GM19025 (cell line): ENCODE data around the gene TENM4.
"Not testable (repeated sequence)": the region's sequence is repeated elsewhere in the genome, so short reads cannot be mapped to it uniquely, and the experiment has no call there.

ENCODE experiments used
- ATAC-seq: cut with Tn5 transposase; IDR thresholded peaks from one replicate; pipeline ENCODE4 v1.9.1; 2021; ENCODE audit warnings: mild to moderate bottlenecking, low read depth, moderate library complexity; ENCODE audit not compliant: unreplicated experiment

The TENM4 gene

GRCh38 chr11:79192836-79193235 lies 248.0 kb downstream of the TENM4 start:
- ATAC-seq: no peak

- ATAC-seq: not testable (repeated sequence)
Measured at GRCh38 chr11:79191716-79192115, 249.1 kb downstream of the TENM4 start.

GRCh38 chr11:79190553-79190952 lies 250.3 kb downstream of the TENM4 start:
- not testable (repeated sequence) for ATAC-seq

- no peak for ATAC-seq
Measured at GRCh38 chr11:79189601-79190000, 251.2 kb downstream of the TENM4 start.

GRCh38 chr11:79189055-79189454 lies 251.8 kb downstream of the TENM4 start:
- ATAC-seq: no peak

DNA sequence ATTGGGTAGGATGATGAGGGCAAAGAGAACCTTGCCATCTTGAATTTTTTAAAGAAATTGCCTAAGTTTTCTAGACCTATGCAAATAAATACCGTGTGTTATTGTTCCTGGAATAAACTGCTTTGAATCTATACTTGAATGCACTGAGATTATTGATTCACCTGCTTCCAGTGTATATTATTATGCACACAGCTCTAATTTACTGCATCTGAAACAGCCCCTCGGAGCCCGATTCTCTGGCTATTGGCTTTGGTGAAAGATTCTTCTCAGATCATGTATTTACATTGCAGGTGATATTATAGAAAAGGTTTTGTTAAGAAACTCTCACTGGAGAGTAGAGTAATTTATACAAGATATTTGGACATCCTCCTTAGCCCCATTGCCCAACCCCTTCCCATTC lies 254.2 kb downstream of the TENM4 start:
- ATAC-seq: no peak

- ATAC-seq: no peak
Measured at GRCh38 chr11:79185351-79185750, 255.5 kb downstream of the TENM4 start.

DNA sequence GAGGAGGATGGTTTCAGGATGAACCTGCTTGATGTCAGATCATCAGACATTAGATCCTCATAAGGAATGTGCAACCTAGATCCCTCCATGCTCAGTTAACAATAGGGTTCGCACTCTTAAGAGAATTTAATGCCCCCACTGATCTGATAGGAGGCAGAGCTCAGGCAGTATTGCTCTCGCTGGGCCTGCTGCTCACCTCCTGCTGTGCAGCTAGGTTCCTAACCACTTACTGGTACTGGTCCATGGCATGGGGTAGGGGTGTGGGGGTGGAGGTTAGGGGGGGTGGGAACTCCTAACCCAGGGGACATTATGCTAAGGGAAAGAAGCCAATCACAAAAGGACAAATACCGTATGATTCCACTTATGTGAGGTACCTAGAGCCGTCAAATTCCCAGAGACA lies 256.5 kb downstream of the TENM4 start:
- ATAC-seq: no peak

DNA sequence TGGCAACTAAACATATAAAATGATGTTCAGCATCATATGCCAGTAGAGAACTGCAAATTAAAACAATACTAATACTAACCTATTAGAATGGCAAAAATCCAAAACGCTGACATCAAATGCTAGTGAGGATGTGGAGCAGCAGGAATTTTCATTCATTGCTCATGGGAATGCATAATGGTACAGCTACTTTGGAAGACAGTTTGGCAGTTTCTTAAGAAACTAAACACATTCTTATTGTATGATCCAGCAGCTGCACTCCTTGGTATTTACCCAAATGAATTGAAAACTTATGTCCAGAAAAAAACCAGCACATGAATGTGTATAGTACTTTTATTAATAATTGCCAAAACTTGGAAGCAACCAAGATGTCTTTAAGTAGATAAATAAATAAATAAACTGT lies 258.0 kb downstream of the TENM4 start:
- no peak for ATAC-seq

- ATAC-seq: no peak
Measured at GRCh38 chr11:79179087-79179486, 261.7 kb downstream of the TENM4 start.

GRCh38 chr11:79174045-79175008 lies 266.5 kb downstream of the TENM4 start:
- no peak for ATAC-seq

- no peak for ATAC-seq
Measured at GRCh38 chr11:79173615-79174014, 267.2 kb downstream of the TENM4 start.

- ATAC-seq: no peak
Measured at GRCh38 chr11:79170321-79170720, 270.5 kb downstream of the TENM4 start.

- no peak for ATAC-seq
Measured at GRCh38 chr11:79168530-79169110, 272.2 kb downstream of the TENM4 start.

- ATAC-seq: no peak
Measured at GRCh38 chr11:79167510-79168188, 273.2 kb downstream of the TENM4 start.

- no peak for ATAC-seq
Measured at GRCh38 chr11:79165908-79166307, 274.9 kb downstream of the TENM4 start.

DNA sequence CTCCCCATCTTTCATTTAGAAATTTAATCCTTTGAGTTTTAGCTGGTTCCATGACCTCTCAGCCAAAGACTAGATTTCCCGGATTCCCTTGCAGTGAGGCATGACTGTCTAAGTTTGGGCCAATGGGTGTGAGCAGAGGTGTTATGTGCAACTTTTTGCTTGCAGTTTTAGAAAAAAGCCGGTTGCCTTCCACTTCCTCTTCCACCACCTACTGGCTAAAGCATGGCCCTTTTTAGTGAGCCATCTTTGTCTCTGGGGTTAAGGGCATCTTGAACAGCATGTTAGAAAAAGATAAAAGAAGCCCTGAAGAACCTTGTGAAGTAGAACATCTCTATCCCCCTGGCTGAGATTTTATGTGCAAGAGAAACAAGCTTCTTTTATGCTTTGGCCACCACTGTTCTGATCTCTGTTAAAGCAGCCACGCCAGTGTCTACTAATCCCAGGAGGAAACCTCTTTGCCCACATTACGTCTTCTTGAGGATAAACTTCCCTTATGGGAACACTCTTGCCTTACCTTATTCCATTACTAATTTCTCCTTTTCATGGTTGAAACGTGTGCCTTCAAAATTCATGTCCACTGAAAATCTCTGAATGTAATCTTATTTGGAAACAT lies 279.9 kb downstream of the TENM4 start:
- no peak for ATAC-seq

DNA sequence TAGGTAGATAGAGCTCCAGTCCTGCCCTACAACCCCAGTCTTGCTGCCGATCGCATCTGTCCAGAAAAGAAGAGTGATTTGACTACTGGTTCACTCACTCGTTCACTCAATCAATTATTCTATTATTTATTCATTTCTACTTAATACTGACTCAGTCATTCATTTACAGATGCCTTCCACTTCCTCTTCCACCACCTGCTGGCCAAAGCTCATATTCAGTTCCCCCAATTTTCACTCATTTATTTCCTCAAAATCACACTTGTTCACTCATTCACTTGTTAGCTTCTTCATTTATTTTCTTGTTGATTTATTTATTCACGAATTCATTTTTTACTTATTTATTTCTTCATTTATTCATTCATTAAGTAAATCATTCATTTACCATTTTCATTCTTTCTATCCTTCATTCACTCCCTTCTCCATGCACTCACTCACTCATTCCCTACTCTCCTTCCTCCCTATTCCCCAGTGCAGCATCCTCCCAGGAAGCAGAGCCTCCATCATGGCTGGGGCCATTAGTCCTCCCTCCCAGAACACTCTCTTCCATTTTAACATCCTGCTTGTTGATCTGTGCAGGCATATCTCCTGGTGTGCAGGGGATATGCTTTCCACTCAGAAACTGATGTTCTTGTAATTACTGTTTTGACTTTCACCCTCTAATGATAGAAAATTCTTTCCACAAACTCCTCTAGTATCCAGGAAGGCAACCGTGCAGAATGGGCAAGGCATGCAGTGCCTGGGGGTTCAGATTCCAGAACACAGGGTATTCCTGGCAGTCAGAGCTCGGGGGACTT lies 281.0 kb downstream of the TENM4 start:
- no peak for ATAC-seq

DNA sequence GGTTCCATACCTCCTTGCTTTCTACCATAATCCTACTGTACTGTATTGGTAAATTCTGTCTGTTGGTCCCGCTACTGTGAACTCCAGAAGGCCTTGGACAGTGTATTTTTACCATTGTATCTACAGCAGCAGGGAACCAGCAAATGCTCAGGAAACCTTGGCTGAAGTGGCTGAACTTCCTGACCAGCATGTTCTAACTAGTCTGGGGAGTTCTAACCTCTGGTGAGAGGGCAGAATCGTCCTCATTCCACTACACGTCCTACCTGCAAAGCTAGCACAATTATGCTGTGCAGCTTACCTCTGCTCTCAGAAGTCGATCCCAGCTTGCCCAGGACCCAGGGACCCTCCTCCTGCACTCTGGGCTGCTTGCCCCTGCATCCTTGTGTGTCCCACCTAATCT lies 283.1 kb downstream of the TENM4 start:
- ATAC-seq: no peak

DNA sequence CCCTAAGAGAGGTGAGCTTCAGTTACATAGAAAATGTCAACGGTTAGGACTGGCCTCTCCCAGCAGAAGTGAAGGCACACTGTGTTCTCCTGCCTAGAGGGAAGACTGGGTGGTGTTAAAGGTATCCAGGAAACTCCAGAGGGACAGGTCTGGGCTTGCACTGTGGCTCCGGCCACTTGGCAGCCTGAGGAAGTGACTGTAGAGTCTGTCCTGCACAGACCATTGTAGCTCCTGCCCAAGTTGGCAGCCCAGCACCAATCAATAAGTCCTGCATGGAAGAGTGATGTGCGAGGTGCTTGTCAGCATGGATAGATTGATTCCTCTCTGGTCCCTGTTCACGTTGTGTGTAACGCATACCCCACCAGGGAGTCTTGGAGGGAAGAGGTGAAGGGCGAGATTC lies 284.8 kb downstream of the TENM4 start:
- ATAC-seq: no peak
